A673 (cell line): ENCODE measurements around the gene SGK1. TPM values are rescaled to one million over a fixed set of nuclear protein-coding genes. Genes with fewer than 3 reads are reported as not detected.

Experiments used
- BruUV-seq: library from RNA; stranded (reverse); fragments of 400-500 nt; replicated peaks from 2 replicates; lab custom pipeline; 2021; lab: Mats Ljungman, UMichigan
- CTCF ChIA-PET: fragments of 300-600 bp; sonication (Branson Sonifier 250); formaldehyde crosslinking; loops from one replicate; lab custom pipeline; 2022; ENCODE audit warnings: antibody characterized with exemption; lab: Charles Lee
- POLR2A ChIA-PET: fragments of 300-600 bp; sonication (Branson Sonifier 250); formaldehyde crosslinking; loops from one replicate; lab custom pipeline; 2022; ENCODE audit warnings: antibody characterized with exemption; ENCODE audit not compliant: low non-redundant PET; lab: Charles Lee
- DNase-seq: peaks from one replicate; pipeline ENCODE4 v3.0.0-alpha.2; 2015; ENCODE audit warnings: low spot score
- H3K27ac ChIP-seq: fragments of 200-600 bp; sonication (generic); 2 replicates; pipeline ENCODE4 v1.5.1; 2016; ENCODE audit warnings: mixed run types, low read depth, mild to moderate bottlenecking, mixed read lengths, antibody characterized with exemption, low read length; ENCODE audit not compliant: poor library complexity, severe bottlenecking
- H3K27me3 ChIP-seq: fragments of 200-600 bp; sonication (generic); replicated peaks from 2 replicates; pipeline ENCODE4 v1.6.1; 2017; ENCODE audit warnings: mixed run types, low read depth, mild to moderate bottlenecking, mixed read lengths, antibody characterized with exemption, low read length; ENCODE audit not compliant: insufficient read depth, poor library complexity
- H3K36me3 ChIP-seq: fragments of 200-600 bp; sonication (generic); 2 replicates; pipeline ENCODE4 v1.6.1; 2016; ENCODE audit warnings: mixed run types, mild to moderate bottlenecking, mixed read lengths, antibody characterized with exemption, low read length; ENCODE audit not compliant: insufficient read depth, poor library complexity, severe bottlenecking
- H3K4me1 ChIP-seq: fragments of 200-600 bp; sonication (generic); 2 replicates; pipeline ENCODE4 v1.6.1; 2017; ENCODE audit warnings: mixed run types, mild to moderate bottlenecking, mixed read lengths, antibody characterized with exemption, low read length; ENCODE audit not compliant: insufficient read depth, poor library complexity, severe bottlenecking
- H3K4me3 ChIP-seq: fragments of 200-600 bp; sonication (generic); 2 replicates; pipeline ENCODE4 v1.5.1; 2016; ENCODE audit warnings: low read depth, mixed run types, mild to moderate bottlenecking, mixed read lengths, low read length; ENCODE audit not compliant: poor library complexity, severe bottlenecking
- H3K9me3 ChIP-seq: fragments of 200-600 bp; sonication (generic); 2 replicates; pipeline ENCODE4 v1.6.1; 2016; ENCODE audit warnings: mixed run types, low read depth, mild to moderate bottlenecking, mixed read lengths, antibody characterized with exemption, low read length; ENCODE audit not compliant: poor library complexity, severe bottlenecking
- EZH2 ChIP-seq: fragments of 200-600 bp; sonication (generic); IDR thresholded peaks from 2 replicates; pipeline ENCODE4 v1.6.1; 2017; ENCODE audit warnings: borderline replicate concordance, low read depth, mild to moderate bottlenecking, mixed read lengths, antibody characterized with exemption, low read length; ENCODE audit not compliant: poor library complexity, severe bottlenecking
- intact Hi-C: fragments of 100-400 bp; cut with micrococcal nuclease; formaldehyde crosslinking; loops from one replicate; pipeline ENCODE4 v1.10.0; 2022; ENCODE audit not compliant: unreplicated experiment
- total RNA-seq: library from RNA; stranded (reverse); gene quantifications from 2 replicates; pipeline ENCODE4 v1.2.3, GENCODE V29; 2021
- TF ChIP-seq, protein P1 (sequence below): fragments of 300-800, 200-600 bp; sonication (generic); conservative IDR thresholded peaks from 2 replicates; pipeline ENCODE4 v1.5.1; 2017; ENCODE audit warnings: low read depth, mild to moderate bottlenecking, antibody characterized with exemption, low read length, moderate library complexity, mixed read lengths

SGK1 gene
- total RNA-seq, 1 experiment from 2014 or later = 73.3 TPM

DNA sequence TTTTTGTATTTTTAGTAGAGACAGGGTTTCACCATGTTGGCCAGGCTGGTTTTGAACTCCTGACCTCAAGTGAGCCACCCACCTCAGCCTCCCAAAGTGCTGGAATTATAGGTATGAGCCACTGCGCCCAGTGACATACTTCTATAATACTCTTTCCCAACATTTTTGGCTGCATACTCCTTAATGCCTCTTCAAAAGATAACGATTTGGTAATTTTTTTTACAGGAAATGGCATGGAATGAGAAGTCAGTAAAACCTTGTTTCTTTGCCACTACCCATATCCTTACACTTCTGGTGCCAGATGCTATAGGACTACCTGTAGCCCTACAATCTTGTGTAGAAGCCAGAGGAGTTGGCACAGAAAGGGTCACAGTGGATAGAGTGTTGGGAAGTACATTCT is 41.4 kb upstream of the SGK1 start:
- no TSS peak for BruUV-seq
- Histone ChIP-seq H3K9me3 (no peaks in the 10 kb centered on the region), H3K27me3 (no peaks in the 10 kb centered on the region), H3K27ac (no peak overlapping the region), H3K36me3 (no peaks in the 10 kb centered on the region), H3K4me1 (no peaks in the 10 kb centered on the region), H3K4me3 (no peak overlapping the region)
- POLR2A ChIA-PET = no interaction called here
- DNase-seq = no peak
- CTCF ChIA-PET = no interaction called here
- TF ChIP-seq EZH2 = no peak
- TF ChIP-seq, protein P1, sequence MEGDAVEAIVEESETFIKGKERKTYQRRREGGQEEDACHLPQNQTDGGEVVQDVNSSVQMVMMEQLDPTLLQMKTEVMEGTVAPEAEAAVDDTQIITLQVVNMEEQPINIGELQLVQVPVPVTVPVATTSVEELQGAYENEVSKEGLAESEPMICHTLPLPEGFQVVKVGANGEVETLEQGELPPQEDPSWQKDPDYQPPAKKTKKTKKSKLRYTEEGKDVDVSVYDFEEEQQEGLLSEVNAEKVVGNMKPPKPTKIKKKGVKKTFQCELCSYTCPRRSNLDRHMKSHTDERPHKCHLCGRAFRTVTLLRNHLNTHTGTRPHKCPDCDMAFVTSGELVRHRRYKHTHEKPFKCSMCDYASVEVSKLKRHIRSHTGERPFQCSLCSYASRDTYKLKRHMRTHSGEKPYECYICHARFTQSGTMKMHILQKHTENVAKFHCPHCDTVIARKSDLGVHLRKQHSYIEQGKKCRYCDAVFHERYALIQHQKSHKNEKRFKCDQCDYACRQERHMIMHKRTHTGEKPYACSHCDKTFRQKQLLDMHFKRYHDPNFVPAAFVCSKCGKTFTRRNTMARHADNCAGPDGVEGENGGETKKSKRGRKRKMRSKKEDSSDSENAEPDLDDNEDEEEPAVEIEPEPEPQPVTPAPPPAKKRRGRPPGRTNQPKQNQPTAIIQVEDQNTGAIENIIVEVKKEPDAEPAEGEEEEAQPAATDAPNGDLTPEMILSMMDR = no peak
- intact Hi-C loops = no loop called here

DNA sequence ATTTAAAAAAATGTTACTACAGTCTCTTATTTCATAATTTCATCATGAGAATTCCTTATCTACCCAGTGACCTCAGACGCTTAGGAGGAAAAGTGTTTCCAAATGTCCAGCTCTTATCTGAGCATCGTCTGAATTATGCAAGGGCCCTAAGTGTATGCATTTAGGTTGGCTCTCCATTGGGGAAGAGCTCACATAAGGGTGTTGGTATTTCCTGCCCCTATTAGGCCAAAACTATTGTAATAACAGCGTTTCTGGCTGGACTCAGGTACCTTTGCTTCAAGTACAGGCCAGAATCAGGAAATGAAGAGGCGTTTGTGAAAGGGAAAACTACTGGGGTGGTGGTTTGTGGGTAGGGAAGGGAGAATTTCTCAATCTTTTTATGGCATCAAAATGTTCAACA is 40.4 kb upstream of the SGK1 start:
- H3K27me3 ChIP-seq = no peaks in the 10 kb centered on the region
- TF ChIP-seq EZH2 = no peak
- TF ChIP-seq, protein P1 = no peak
- ChIA-PET POLR2A (no interaction called here), CTCF (no interaction called here)
- no peak overlapping the region for H3K27ac ChIP-seq
- DNase-seq = no peak
- H3K4me3 ChIP-seq = no peak overlapping the region
- no peaks in the 10 kb centered on the region for H3K4me1 ChIP-seq
- H3K9me3 ChIP-seq = no peaks in the 10 kb centered on the region
- no peaks in the 10 kb centered on the region for H3K36me3 ChIP-seq
- no TSS peak for BruUV-seq
- intact Hi-C loops = no loop called here

DNA sequence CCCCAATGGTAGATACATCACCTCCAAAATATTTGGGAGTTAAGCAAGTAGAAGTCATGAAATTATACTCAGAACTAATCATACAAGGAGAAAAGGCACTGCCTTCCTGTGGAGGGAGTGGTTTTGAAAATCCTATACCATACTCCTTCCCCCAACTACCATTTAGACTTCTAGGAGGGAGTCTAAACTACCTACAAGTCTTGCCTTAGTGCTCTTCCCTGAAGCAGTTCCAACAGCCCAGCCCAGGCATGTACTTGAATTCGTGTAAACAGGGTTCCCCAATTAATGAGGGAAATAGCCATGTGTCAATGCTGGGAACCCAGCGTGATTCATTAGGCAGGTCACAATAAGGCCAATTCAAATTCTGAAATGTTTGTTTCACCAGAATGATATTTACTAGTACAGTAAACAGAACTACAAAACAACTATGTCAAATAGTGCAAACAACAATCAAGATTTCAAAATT is 39.1 kb upstream of the SGK1 start:
- Histone ChIP-seq H3K4me3 (no peak overlapping the region), H3K4me1 (no peaks in the 10 kb centered on the region), H3K27me3 (no peaks in the 10 kb centered on the region), H3K36me3 (no peaks in the 10 kb centered on the region), H3K27ac (no peak overlapping the region), H3K9me3 (no peaks in the 10 kb centered on the region)
- DNase-seq = no peak
- BruUV-seq = no TSS peak
- ChIA-PET CTCF (no interaction called here), POLR2A (no interaction called here)
- no peak for TF ChIP-seq EZH2
- TF ChIP-seq, protein P1 = no peak
- intact Hi-C loops = no loop called here
